GM23338 (cell line): ENCODE data around the gene RNF130. TPM values are rescaled to one million over a fixed set of nuclear protein-coding genes. Genes with fewer than 3 reads are reported as not detected.

Source experiments
- ATAC-seq: fragments of 200-7000 bp; cut with Tn5 transposase; 3 replicates; pipeline ENCODE4 v1.9.1; 2020
- DNase-seq: peaks from one replicate; pipeline ENCODE4 v3.0.0-alpha.2; 2015; ENCODE audit warnings: low spot score
- H2AFZ ChIP-seq: fragments of 200-600 bp; sonication (generic); 2 replicates; pipeline ENCODE4 v1.8.0; 2016; ENCODE audit warnings: antibody characterized with exemption, mild to moderate bottlenecking, moderate library complexity
- H3F3A ChIP-seq: fragments of 200-600 bp; sonication (generic); replicated peaks from 2 replicates; pipeline ENCODE4 v1.8.0; 2017; ENCODE audit warnings: antibody characterized with exemption, mixed run types, low read depth
- H3K27ac ChIP-seq: fragments of 200-600 bp; sonication (generic); 2 replicates; pipeline ENCODE4 v1.6.1; 2016; ENCODE audit warnings: low read depth
- H3K27me3 ChIP-seq: fragments of 200-600 bp; sonication (generic); 2 replicates; pipeline ENCODE4 v1.8.0; 2016; ENCODE audit warnings: mild to moderate bottlenecking, mixed run types, moderate library complexity; ENCODE audit not compliant: insufficient read depth
- H3K36me3 ChIP-seq: fragments of 200-600 bp; sonication (generic); 2 replicates; pipeline ENCODE4 v1.8.0; 2016; ENCODE audit warnings: mild to moderate bottlenecking; ENCODE audit not compliant: insufficient read depth
- H3K4me1 ChIP-seq: fragments of 200-600 bp; sonication (generic); 2 replicates; pipeline ENCODE4 v1.8.0; 2016; ENCODE audit warnings: mild to moderate bottlenecking, moderate library complexity; ENCODE audit not compliant: insufficient read depth
- H3K4me2 ChIP-seq: fragments of 200-600 bp; sonication (generic); 2 replicates; pipeline ENCODE4 v1.7.1; 2017; ENCODE audit warnings: mixed run types
- H3K4me3 ChIP-seq: fragments of 200-600 bp; sonication (generic); 2 replicates; pipeline ENCODE4 v1.6.1; 2016; ENCODE audit warnings: mixed run types
- H3K79me2 ChIP-seq: fragments of 200-600 bp; sonication (generic); replicated peaks from 2 replicates; pipeline ENCODE4 v1.8.0; 2017; ENCODE audit warnings: mild to moderate bottlenecking; ENCODE audit not compliant: insufficient read depth
- H3K9me2 ChIP-seq: fragments of 200-600 bp; sonication (generic); 2 replicates; pipeline ENCODE4 v1.8.0; 2017; ENCODE audit not compliant: insufficient read depth
- H4K20me1 ChIP-seq: fragments of 200-600 bp; sonication (generic); replicated peaks from 2 replicates; pipeline ENCODE4 v1.8.0; 2017; ENCODE audit warnings: mild to moderate bottlenecking; ENCODE audit not compliant: insufficient read depth
- H3K27ac Mint-ChIP-seq: 2 replicates; pipeline ENCODE4 v1.8.0; 2020; ENCODE audit warnings: inconsistent platforms, mild to moderate bottlenecking, moderate library complexity, mixed read lengths
- H3K27me3 Mint-ChIP-seq: 3 replicates; pipeline ENCODE4 v1.8.0; 2022; ENCODE audit warnings: low read depth, mild to moderate bottlenecking, moderate library complexity, mixed read lengths, inconsistent platforms; ENCODE audit not compliant: insufficient read depth, poor library complexity
- H3K36me3 Mint-ChIP-seq: 3 replicates; pipeline ENCODE4 v1.8.0; 2021; ENCODE audit warnings: low read depth, mild to moderate bottlenecking, inconsistent platforms, moderate library complexity, mixed read lengths
- H3K4me1 Mint-ChIP-seq: 3 replicates; pipeline ENCODE4 v1.8.0; 2020; ENCODE audit warnings: mild to moderate bottlenecking, inconsistent platforms, mixed read lengths
- H3K4me3 Mint-ChIP-seq: 3 replicates; pipeline ENCODE4 v1.8.0; 2021; ENCODE audit warnings: moderate library complexity, mild to moderate bottlenecking, inconsistent platforms, mixed read lengths
- H3K9me3 Mint-ChIP-seq: 3 replicates; pipeline ENCODE4 v1.8.0; 2020; ENCODE audit warnings: moderate library complexity, mild to moderate bottlenecking, inconsistent platforms, mixed read lengths
- CREB1 ChIP-seq: fragments of 250-450 bp; sonication (Bioruptor Pico); IDR thresholded peaks from 2 replicates; pipeline ENCODE4 v1.5.0; 2020; ENCODE audit warnings: low read depth, mild to moderate bottlenecking, moderate library complexity
- ETS1 ChIP-seq: IDR thresholded peaks from 2 replicates; pipeline ENCODE4 v1.6.1; 2016; ENCODE audit warnings: antibody characterized with exemption
- JUNB ChIP-seq: IDR thresholded peaks from one replicate; pipeline ENCODE4 v1.6.1; 2016; ENCODE audit warnings: antibody characterized with exemption; ENCODE audit not compliant: unreplicated experiment
- POLR2AphosphoS5 ChIP-seq: IDR thresholded peaks from 2 replicates; pipeline ENCODE4 v1.6.1; 2016; ENCODE audit warnings: antibody characterized with exemption, low read depth
- STAT1 ChIP-seq: IDR thresholded peaks from one replicate; pipeline ENCODE4 v1.6.1; 2016; ENCODE audit warnings: antibody characterized with exemption; ENCODE audit not compliant: unreplicated experiment
- ZNF462 ChIP-seq: fragments of 250-450 bp; sonication (Bioruptor Pico); IDR thresholded peaks from 2 replicates; pipeline ENCODE4 v1.5.0; 2020; ENCODE audit warnings: mild to moderate bottlenecking, moderate library complexity
- polyA plus RNA-seq: library from polyadenylated mRNA; unstranded; fragments of >200 nt; fragmentation: Nextera tagmentation; extraction: Ambion mirVana; gene quantifications from 2 replicates; pipeline ENCODE4 v1.2.1, GENCODE V29; 2016
- total RNA-seq: library from RNA; depleted of rRNA; stranded (reverse); fragments of >200 nt; shearing (Covaris generic); gene quantifications from 2 replicates; pipeline ENCODE4 v1.2.3, GENCODE V29; 2014

RNF130 gene
- total and polyA plus RNA-seq, 2 experiments from 2014 or later = 60.1 to 97.3 TPM

GRCh38 chr5:179920175-179920574 lies 151.4 kb downstream of the RNF130 start:
- H4K20me1 ChIP-seq = no peaks in the 10 kb centered on the region
- ATAC-seq = no peak
- Mint-ChIP-seq H3K4me1 (peaks cover 40% of the 10 kb centered on the region), H3K9me3 (no peaks in the 10 kb centered on the region), H3K36me3 (no peaks in the 10 kb centered on the region; the same call in 2 of the 3 replicates), H3K27me3 (peaks cover 14% of the 10 kb centered on the region), H3K27ac (no peak overlapping the region), H3K4me3 (no peak overlapping the region)
- H2AFZ ChIP-seq = no peak overlapping the region
- H3K27me3 ChIP-seq = no peaks in the 10 kb centered on the region
- no peaks in the 10 kb centered on the region for H3K36me3 ChIP-seq
- H3K79me2 ChIP-seq = no peaks in the 10 kb centered on the region
- no peak overlapping the region for H3K27ac ChIP-seq
- H3F3A ChIP-seq = no peaks in the 10 kb centered on the region
- TF ChIP-seq JUNB = no peak
- TF ChIP-seq CREB1 (CRISPR knock-in tag) = no peak
- no peak for TF ChIP-seq STAT1
- no peak for TF ChIP-seq ZNF462
- TF ChIP-seq POLR2AphosphoS5 = no peak
- no peak for TF ChIP-seq ETS1
- H3K9me2 ChIP-seq = no peaks in the 10 kb centered on the region
- H3K4me1 ChIP-seq = peaks cover 10% of the 10 kb centered on the region
- H3K4me2 ChIP-seq = no peak overlapping the region
- no peak overlapping the region for H3K4me3 ChIP-seq
- no peak for DNase-seq
